HL-60/S4 treated with retinoic acid at 250 ng/mL for 4 days and 3 days (cell line): Measurements from ENCODE around the gene TMEM62.
"Not testable (repeated sequence)": the region's sequence is repeated elsewhere in the genome, so short reads cannot be mapped to it uniquely, and the experiment has no call there.

ENCODE experiments used
- in situ Hi-C: fragments of 300-500 bp; cut with MboI; formaldehyde crosslinking; loops from 2 replicates; pipeline ENCODE4 v1.7.0; 2022; ENCODE audit warnings: low sequenced_read_pairs

The TMEM62 gene

GRCh38 chr15:43118829-43119228, 14.6 kb upstream of the TMEM62 start:
- in situ Hi-C loops: no loop called here

- in situ Hi-C loops: no loop called here
Observed at GRCh38 chr15:43121863-43122262, 11.5 kb upstream of the TMEM62 start.

- in situ Hi-C loops: no loop called here
Observed at GRCh38 chr15:43125100-43125661, 8.2 kb upstream of the TMEM62 start.

- in situ Hi-C loops: no loop called here
Observed at GRCh38 chr15:43126356-43126755, 7.0 kb upstream of the TMEM62 start.

GRCh38 chr15:43127752-43128151, 5.6 kb upstream of the TMEM62 start:
- in situ Hi-C loops: no loop called here

GRCh38 chr15:43128174-43128979, 5.0 kb upstream of the TMEM62 start:
- in situ Hi-C loops: not testable (repeated sequence)

GRCh38 chr15:43128980-43129335, 4.4 kb upstream of the TMEM62 start:
- in situ Hi-C loops: no loop called here

GRCh38 chr15:43132830-43133429, 456 bp upstream of the TMEM62 start:
- in situ Hi-C loops: no loop called here

GRCh38 chr15:43134157-43134635, 810 bp downstream of the TMEM62 start:
- in situ Hi-C loops: no loop called here

GRCh38 chr15:43135351-43135750, 2.0 kb downstream of the TMEM62 start:
- in situ Hi-C loops: no loop called here

GRCh38 chr15:43143203-43143941, 10.0 kb downstream of the TMEM62 start:
- in situ Hi-C loops: no loop called here

- in situ Hi-C loops: no loop called here
Observed at GRCh38 chr15:43144512-43144911, 11.1 kb downstream of the TMEM62 start.

GRCh38 chr15:43146184-43146583, 12.8 kb downstream of the TMEM62 start:
- in situ Hi-C loops: no loop called here

- in situ Hi-C loops: no loop called here
Observed at GRCh38 chr15:43150191-43150929, 17.0 kb downstream of the TMEM62 start.

GRCh38 chr15:43151688-43152087, 18.3 kb downstream of the TMEM62 start:
- in situ Hi-C loops: no loop called here

GRCh38 chr15:43153269-43153668, 19.9 kb downstream of the TMEM62 start:
- in situ Hi-C loops: no loop called here

GRCh38 chr15:43165801-43166325, 32.5 kb downstream of the TMEM62 start:
- in situ Hi-C loops: no loop called here

GRCh38 chr15:43167261-43167660, 33.9 kb downstream of the TMEM62 start:
- in situ Hi-C loops: not testable (repeated sequence)

- in situ Hi-C loops: no loop called here
Observed at GRCh38 chr15:43168192-43169107, 35.1 kb downstream of the TMEM62 start.
